ENCODE data around the gene ZNF423. TPM values are rescaled to one million over a fixed set of nuclear protein-coding genes. Genes with fewer than 3 reads are reported as not detected.

ZNF423 gene
- total RNA-seq, 1 experiment from 2014 or later, result 0.20 TPM

GRCh38 chr16:49467540-49468372 is 388.2 kb downstream of the ZNF423 start:
- no peak overlapping the region for H3K4me3 Mint-ChIP-seq (ENCODE audit: unreplicated experiment)
- H3K36me3 Mint-ChIP-seq (ENCODE audit: insufficient read depth, unreplicated experiment), result no peaks in the 10 kb centered on the region
- BruUV-seq (replicated peaks), result no TSS peak
- Histone ChIP-seq H3K9me3 (no peaks in the 10 kb centered on the region), H3K27me3 (replicated peaks; ENCODE audit: control insufficient read depth, insufficient read depth, low read length) (no peaks in the 10 kb centered on the region), H3K36me3 (ENCODE audit: control insufficient read depth, insufficient read depth, low read length) (no peaks in the 10 kb centered on the region), H3K4me1 (no peaks in the 10 kb centered on the region), H3K4me3 (ENCODE audit: low read depth, low read length) (no peak overlapping the region)
- CTCF ChIA-PET, result no interaction called here
- no peak overlapping the region for H3K27ac Mint-ChIP-seq (ENCODE audit: unreplicated experiment)
- peaks cover 18% of the 10 kb centered on the region for H3K27me3 Mint-ChIP-seq (ENCODE audit: insufficient read depth, unreplicated experiment)
- no peaks in the 10 kb centered on the region for H3K4me1 Mint-ChIP-seq (ENCODE audit: low read depth, unreplicated experiment)
- no peak for TF ChIP-seq CTCF (IDR thresholded peaks at IDR 0.05; ENCODE audit: insufficient read depth in 1 of 2, low read depth in 1 of 2, low read length in 1 of 2, severe bottlenecking in 1 of 2, unreplicated experiment in 1 of 2)
- POLR2A ChIA-PET, result no interaction called here
- no peak for DNase-seq
- intact Hi-C loops (cut with micrococcal nuclease; ENCODE audit: unreplicated experiment), result no loop called here
- H3K9me3 Mint-ChIP-seq (ENCODE audit: unreplicated experiment), result no peaks in the 10 kb centered on the region

- intact Hi-C loops (cut with micrococcal nuclease; ENCODE audit: unreplicated experiment), result no loop called here
- no peak for TF ChIP-seq CTCF (IDR thresholded peaks at IDR 0.05; ENCODE audit: insufficient read depth in 1 of 2, low read depth in 1 of 2, low read length in 1 of 2, severe bottlenecking in 1 of 2, unreplicated experiment in 1 of 2)
- Mint-ChIP-seq H3K4me3 (ENCODE audit: unreplicated experiment) (no peak overlapping the region), H3K9me3 (ENCODE audit: unreplicated experiment) (no peaks in the 10 kb centered on the region), H3K27me3 (ENCODE audit: insufficient read depth, unreplicated experiment) (peaks cover 20% of the 10 kb centered on the region), H3K4me1 (ENCODE audit: low read depth, unreplicated experiment) (no peaks in the 10 kb centered on the region), H3K27ac (ENCODE audit: unreplicated experiment) (no peak overlapping the region), H3K36me3 (ENCODE audit: insufficient read depth, unreplicated experiment) (no peaks in the 10 kb centered on the region)
- ChIA-PET CTCF (no interaction called here), POLR2A (no interaction called here)
- Histone ChIP-seq H3K4me3 (ENCODE audit: low read depth, low read length) (no peak overlapping the region), H3K4me1 (no peaks in the 10 kb centered on the region), H3K27me3 (replicated peaks; ENCODE audit: control insufficient read depth, insufficient read depth, low read length) (no peaks in the 10 kb centered on the region), H3K9me3 (no peaks in the 10 kb centered on the region), H3K36me3 (ENCODE audit: control insufficient read depth, insufficient read depth, low read length) (no peaks in the 10 kb centered on the region)
- no peak for DNase-seq
- no TSS peak for BruUV-seq (replicated peaks)
Observed at GRCh38 chr16:49466881-49467280, 389.0 kb downstream of the ZNF423 start.

DNA sequence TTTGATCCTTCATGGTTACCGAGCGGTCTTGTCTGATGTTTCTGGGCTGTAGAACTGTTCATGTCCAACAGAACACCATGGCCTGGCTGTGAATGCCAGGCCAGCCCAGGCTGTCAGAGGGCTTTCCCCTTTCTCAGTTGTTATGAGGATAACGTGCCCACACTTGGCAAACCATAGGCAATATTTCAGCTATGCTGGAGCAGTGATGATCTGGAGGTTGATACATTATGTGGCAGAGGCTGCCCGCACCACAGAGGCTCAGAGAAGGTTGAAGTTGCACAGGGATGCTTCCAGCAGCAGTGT is 389.4 kb downstream of the ZNF423 start:
- Histone ChIP-seq H3K27me3 (replicated peaks; ENCODE audit: control insufficient read depth, insufficient read depth, low read length) (no peaks in the 10 kb centered on the region), H3K36me3 (ENCODE audit: control insufficient read depth, insufficient read depth, low read length) (no peaks in the 10 kb centered on the region), H3K9me3 (no peaks in the 10 kb centered on the region), H3K4me1 (no peaks in the 10 kb centered on the region), H3K4me3 (ENCODE audit: low read depth, low read length) (no peak overlapping the region)
- Mint-ChIP-seq H3K4me1 (ENCODE audit: low read depth, unreplicated experiment) (no peaks in the 10 kb centered on the region), H3K27ac (ENCODE audit: unreplicated experiment) (no peak overlapping the region), H3K36me3 (ENCODE audit: insufficient read depth, unreplicated experiment) (no peaks in the 10 kb centered on the region), H3K27me3 (ENCODE audit: insufficient read depth, unreplicated experiment) (peaks cover 19% of the 10 kb centered on the region), H3K4me3 (ENCODE audit: unreplicated experiment) (no peak overlapping the region), H3K9me3 (ENCODE audit: unreplicated experiment) (no peaks in the 10 kb centered on the region)
- no peak for TF ChIP-seq CTCF (IDR thresholded peaks at IDR 0.05; ENCODE audit: insufficient read depth in 1 of 2, low read depth in 1 of 2, low read length in 1 of 2, severe bottlenecking in 1 of 2, unreplicated experiment in 1 of 2)
- intact Hi-C loops (cut with micrococcal nuclease; ENCODE audit: unreplicated experiment), result no loop called here
- no TSS peak for BruUV-seq (replicated peaks)
- POLR2A ChIA-PET, result no interaction called here
- DNase-seq, result no peak
- CTCF ChIA-PET, result no interaction called here
